SK-N-MC (cell line): Measurements from ENCODE around the gene GON4L.

ENCODE experiments used
- EZH2 ChIP-seq: fragments of 200-600 bp; sonication (generic); IDR thresholded peaks from one replicate; pipeline ENCODE4 v1.6.1; 2017; ENCODE audit warnings: antibody characterized with exemption
- POLR2AphosphoS5 ChIP-seq: IDR thresholded peaks from 2 replicates; pipeline ENCODE4 v1.6.1; 2012; ENCODE audit warnings: mild to moderate bottlenecking, low read depth, low read length, borderline replicate concordance

- TF ChIP-seq EZH2 (no peak), POLR2AphosphoS5 (no peak)
Measured at GRCh38 chr1:155834296-155834926, 22.6 kb downstream of the GON4L start.
